ENCODE measurements around the gene PKD2.

Gene PKD2

DNA sequence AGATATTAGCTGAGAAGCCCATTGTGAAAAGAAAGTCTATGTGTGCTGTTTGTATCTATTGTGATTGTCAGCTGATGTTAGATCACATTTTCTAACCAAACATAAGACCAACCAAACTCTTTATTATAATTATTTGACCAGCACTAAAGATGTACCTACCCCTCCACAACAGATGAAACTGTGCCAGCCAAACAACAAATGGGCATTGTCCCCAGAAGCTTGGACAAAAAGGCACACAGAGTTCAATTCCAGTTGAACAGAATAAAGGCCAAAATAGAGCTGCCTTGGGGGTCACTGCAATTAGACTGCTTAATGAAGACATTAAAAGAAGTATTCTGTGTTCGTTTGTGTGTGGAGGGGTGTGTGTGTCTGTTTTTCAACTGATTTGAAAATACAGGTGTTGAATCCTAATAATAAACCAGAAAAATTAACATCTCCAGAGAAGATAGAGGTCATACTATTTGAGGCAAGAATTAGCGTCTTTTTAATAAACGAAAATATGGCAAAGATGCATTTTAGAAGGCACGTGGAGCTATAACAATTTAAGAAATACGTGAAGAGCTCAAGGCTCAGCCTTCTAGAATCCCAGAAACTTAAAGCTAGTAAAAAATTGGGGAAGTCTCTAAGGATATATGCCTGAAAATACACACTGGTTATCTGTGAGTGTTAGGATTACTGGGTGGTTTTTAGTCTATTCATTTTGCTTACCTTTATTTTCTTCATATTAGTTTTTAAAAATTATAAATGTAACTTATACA is 29.7 kb upstream of the PKD2 start:
- Histone ChIP-seq H3K36me3 (no peaks in the 10 kb centered on the region), H3K4me1 (no peaks in the 10 kb centered on the region; the same call in 1 of the 2 replicates), H3K4me3 (ENCODE audit: low read depth, low read length) (no peak overlapping the region), H3K9me3 (no peaks in the 10 kb centered on the region), H3K27me3 (peaks cover 61% of the 10 kb centered on the region)
- TF ChIP-seq, protein P1, sequence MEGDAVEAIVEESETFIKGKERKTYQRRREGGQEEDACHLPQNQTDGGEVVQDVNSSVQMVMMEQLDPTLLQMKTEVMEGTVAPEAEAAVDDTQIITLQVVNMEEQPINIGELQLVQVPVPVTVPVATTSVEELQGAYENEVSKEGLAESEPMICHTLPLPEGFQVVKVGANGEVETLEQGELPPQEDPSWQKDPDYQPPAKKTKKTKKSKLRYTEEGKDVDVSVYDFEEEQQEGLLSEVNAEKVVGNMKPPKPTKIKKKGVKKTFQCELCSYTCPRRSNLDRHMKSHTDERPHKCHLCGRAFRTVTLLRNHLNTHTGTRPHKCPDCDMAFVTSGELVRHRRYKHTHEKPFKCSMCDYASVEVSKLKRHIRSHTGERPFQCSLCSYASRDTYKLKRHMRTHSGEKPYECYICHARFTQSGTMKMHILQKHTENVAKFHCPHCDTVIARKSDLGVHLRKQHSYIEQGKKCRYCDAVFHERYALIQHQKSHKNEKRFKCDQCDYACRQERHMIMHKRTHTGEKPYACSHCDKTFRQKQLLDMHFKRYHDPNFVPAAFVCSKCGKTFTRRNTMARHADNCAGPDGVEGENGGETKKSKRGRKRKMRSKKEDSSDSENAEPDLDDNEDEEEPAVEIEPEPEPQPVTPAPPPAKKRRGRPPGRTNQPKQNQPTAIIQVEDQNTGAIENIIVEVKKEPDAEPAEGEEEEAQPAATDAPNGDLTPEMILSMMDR (IDR thresholded peaks at IDR 0.05; ENCODE audit: low read depth, low read length): no peak
- no peak for DNase-seq

DNA sequence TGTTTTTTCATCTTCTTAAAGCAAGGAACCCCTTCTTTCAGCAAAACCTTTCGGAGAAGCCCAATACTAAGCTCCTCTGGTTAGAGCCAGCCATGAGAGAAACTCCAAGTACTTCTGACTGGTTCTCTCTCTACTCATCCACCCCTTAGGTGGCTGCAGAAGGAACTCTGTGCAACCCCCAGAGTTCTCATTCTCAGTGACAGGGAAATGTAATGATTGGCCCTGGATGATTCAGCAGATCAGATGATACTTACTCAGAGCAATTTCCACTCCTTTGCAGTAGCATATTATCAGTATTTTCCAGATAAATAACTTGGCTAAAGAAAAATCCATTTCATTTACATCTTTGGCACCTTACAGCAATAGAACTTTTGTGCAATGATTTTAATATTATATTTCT is 28.8 kb upstream of the PKD2 start:
- TF ChIP-seq, protein P1 (IDR thresholded peaks at IDR 0.05; ENCODE audit: low read depth, low read length): no peak
- DNase-seq: no peak
- Histone ChIP-seq H3K4me3 (ENCODE audit: low read depth, low read length) (no peak overlapping the region), H3K9me3 (no peaks in the 10 kb centered on the region), H3K36me3 (no peaks in the 10 kb centered on the region), H3K4me1 (no peaks in the 10 kb centered on the region; the same call in 1 of the 2 replicates), H3K27me3 (peaks cover 59% of the 10 kb centered on the region)

DNA sequence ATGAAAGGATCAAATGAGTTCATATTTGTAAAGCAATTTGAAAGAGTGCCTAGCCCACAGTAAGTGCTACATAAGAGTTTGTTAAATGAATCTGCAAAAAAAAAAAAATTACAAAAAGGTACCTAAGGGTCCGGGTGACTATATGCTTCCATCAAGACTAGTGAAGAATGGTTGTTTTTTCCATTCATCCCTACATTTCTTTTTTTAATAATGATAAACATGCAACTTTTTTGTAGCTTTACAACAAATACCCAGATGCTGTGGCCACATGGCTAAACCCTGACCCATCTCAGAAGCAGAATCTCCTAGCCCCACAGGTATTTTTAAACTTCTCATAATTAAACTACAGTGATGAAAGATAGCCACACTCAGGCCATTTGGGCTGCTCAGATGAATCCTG is 27.6 kb upstream of the PKD2 start:
- H3K4me1 ChIP-seq: no peaks in the 10 kb centered on the region; the same call in 1 of the 2 replicates
- peaks cover 57% of the 10 kb centered on the region for H3K27me3 ChIP-seq
- no peak overlapping the region for H3K4me3 ChIP-seq (ENCODE audit: low read depth, low read length)
- no peaks in the 10 kb centered on the region for H3K9me3 ChIP-seq
- H3K36me3 ChIP-seq: no peaks in the 10 kb centered on the region
- TF ChIP-seq, protein P1 (IDR thresholded peaks at IDR 0.05; ENCODE audit: low read depth, low read length): no peak
- DNase-seq: no peak

DNA sequence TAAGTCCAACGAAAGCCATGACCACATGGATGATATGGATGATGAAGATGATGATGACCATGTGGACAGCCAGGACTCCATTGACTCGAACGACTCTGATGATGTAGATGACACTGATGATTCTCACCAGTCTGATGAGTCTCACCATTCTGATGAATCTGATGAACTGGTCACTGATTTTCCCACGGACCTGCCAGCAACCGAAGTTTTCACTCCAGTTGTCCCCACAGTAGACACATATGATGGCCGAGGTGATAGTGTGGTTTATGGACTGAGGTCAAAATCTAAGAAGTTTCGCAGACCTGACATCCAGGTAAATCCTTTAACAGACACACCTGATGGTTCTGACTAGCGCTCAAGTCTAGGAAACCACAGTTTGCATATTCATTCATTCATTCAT is 25.9 kb upstream of the PKD2 start:
- H3K27me3 ChIP-seq: peaks cover 55% of the 10 kb centered on the region
- no peaks in the 10 kb centered on the region for H3K9me3 ChIP-seq
- DNase-seq: no peak
- H3K4me1 ChIP-seq: no peaks in the 10 kb centered on the region; the same call in 1 of the 2 replicates
- H3K36me3 ChIP-seq: no peaks in the 10 kb centered on the region
- TF ChIP-seq, protein P1 (IDR thresholded peaks at IDR 0.05; ENCODE audit: low read depth, low read length): no peak
- no peak overlapping the region for H3K4me3 ChIP-seq (ENCODE audit: low read depth, low read length)

DNA sequence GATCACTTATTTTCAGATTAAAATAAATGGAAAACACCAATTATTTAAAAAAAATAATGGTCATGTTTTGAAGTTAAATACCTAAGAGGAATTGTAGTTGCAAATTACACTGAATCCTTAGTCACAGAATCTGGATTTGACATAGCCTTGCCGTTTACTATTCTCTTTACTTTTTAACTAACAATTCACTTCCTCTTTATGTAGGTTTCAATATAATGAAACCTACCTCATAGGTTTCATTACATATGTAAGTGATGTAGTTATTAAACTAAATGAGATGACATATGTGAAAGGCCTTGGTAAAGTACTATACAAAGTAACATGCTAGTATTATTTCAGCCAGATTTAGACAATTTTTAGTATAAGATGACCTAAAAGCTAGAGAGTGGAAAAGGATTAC is 25.4 kb upstream of the PKD2 start:
- Histone ChIP-seq H3K36me3 (no peaks in the 10 kb centered on the region), H3K27me3 (peaks cover 51% of the 10 kb centered on the region), H3K4me1 (no peaks in the 10 kb centered on the region; the same call in 1 of the 2 replicates), H3K4me3 (ENCODE audit: low read depth, low read length) (no peak overlapping the region), H3K9me3 (no peaks in the 10 kb centered on the region)
- no peak for DNase-seq
- TF ChIP-seq, protein P1 (IDR thresholded peaks at IDR 0.05; ENCODE audit: low read depth, low read length): no peak

DNA sequence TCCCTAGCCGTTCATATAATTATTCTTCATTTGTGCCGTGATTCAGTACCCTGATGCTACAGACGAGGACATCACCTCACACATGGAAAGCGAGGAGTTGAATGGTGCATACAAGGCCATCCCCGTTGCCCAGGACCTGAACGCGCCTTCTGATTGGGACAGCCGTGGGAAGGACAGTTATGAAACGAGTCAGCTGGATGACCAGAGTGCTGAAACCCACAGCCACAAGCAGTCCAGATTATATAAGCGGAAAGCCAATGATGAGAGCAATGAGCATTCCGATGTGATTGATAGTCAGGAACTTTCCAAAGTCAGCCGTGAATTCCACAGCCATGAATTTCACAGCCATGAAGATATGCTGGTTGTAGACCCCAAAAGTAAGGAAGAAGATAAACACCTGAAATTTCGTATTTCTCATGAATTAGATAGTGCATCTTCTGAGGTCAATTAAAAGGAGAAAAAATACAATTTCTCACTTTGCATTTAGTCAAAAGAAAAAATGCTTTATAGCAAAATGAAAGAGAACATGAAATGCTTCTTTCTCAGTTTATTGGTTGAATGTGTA is 24.9 kb upstream of the PKD2 start:
- Histone ChIP-seq H3K36me3 (no peaks in the 10 kb centered on the region), H3K4me1 (no peaks in the 10 kb centered on the region; the same call in 1 of the 2 replicates), H3K4me3 (ENCODE audit: low read depth, low read length) (no peak overlapping the region), H3K27me3 (peaks cover 47% of the 10 kb centered on the region), H3K9me3 (no peaks in the 10 kb centered on the region)
- no peak for DNase-seq
- TF ChIP-seq, protein P1 (IDR thresholded peaks at IDR 0.05; ENCODE audit: low read depth, low read length): no peak
